HepG2 (cell line): ENCODE results near the gene CNOT10. TPM values are rescaled to one million over a fixed set of nuclear protein-coding genes. Genes with fewer than 3 reads are reported as not detected.

ENCODE experiments used
- AKNA ChIP-seq: sonication (generic); formaldehyde crosslinking; IDR thresholded peaks from 2 replicates; pipeline ENCODE4 v1.4.0; 2020; ENCODE audit warnings: missing genetic modification reagents, borderline replicate concordance
- HNF1A ChIP-seq, 2 experiments: sonication (generic) in 1 of 2; formaldehyde crosslinking in 1 of 2; IDR thresholded peaks; 2 replicates each; pipeline versions ENCODE4 v1.4.0 to v1.6.1; 2016 to 2020; ENCODE audit warnings: borderline replicate concordance in 1 of 2, low read depth in 1 of 2, mild to moderate bottlenecking in 1 of 2, missing genetic modification reagents in 1 of 2
- KLF6 ChIP-seq: IDR thresholded peaks from 2 replicates; pipeline ENCODE4 v1.8.0; 2016; ENCODE audit warnings: missing biosample characterization, missing genetic modification reagents
- NFIB ChIP-seq: sonication (generic); formaldehyde crosslinking; IDR thresholded peaks from 2 replicates; pipeline ENCODE4 v1.9.0; 2021; ENCODE audit warnings: missing genetic modification reagents, mild to moderate bottlenecking, borderline replicate concordance
- RFXAP ChIP-seq: sonication (generic); formaldehyde crosslinking; IDR thresholded peaks from 2 replicates; pipeline ENCODE4 v1.4.0; 2020; ENCODE audit warnings: missing genetic modification reagents, borderline replicate concordance
- TCF12 ChIP-seq, 2 experiments: fragments of 450-650 bp in 1 of 2; sonication (generic) in 1 of 2; formaldehyde crosslinking in 1 of 2; IDR thresholded peaks; 2 replicates each; pipeline versions ENCODE4 v1.6.1 to v1.8.0; 2017 to 2022; ENCODE audit warnings: antibody characterized with exemption in 1 of 2, mild to moderate bottlenecking in 1 of 2, missing genetic modification reagents in 1 of 2, moderate library complexity in 1 of 2
- ZNF460 ChIP-seq: sonication (generic); formaldehyde crosslinking; IDR thresholded peaks from 2 replicates; pipeline ENCODE4 v1.5.1; 2020; ENCODE audit warnings: missing genetic modification reagents, mild to moderate bottlenecking, borderline replicate concordance
- polyA plus RNA-seq, 8 experiments: library from polyadenylated mRNA; depleted of rRNA in 3 of 8; stranded (reverse) in 7 of 8; unstranded in 1 of 8; fragments of >200 nt; fragmentation: Illumina TruSeq in 4 of 8; extraction: Trizol in 4 of 8; gene quantifications; 2 replicates each; pipeline versions ENCODE4 v1.2.1 to v1.2.3, GENCODE V29; 2011 to 2016; ENCODE audit warnings: low read depth in 4 of 8, missing spikeins in 1 of 8, mixed read lengths in 1 of 8; ENCODE audit not compliant: insufficient read depth in 1 of 8
- total RNA-seq, 5 experiments: library from RNA; depleted of rRNA; stranded (reverse); fragments of >200 nt; fragmentation: Illumina TruSeq; extraction: Trizol; gene quantifications; 2 replicates each; pipeline ENCODE4 v1.2.3, GENCODE V29; 2016; ENCODE audit warnings: low read depth in 1 of 5
- TF ChIP-seq, protein P1 (sequence below): sonication (generic); formaldehyde crosslinking; IDR thresholded peaks from 2 replicates; pipeline ENCODE4 v1.5.1; 2020; ENCODE audit warnings: mild to moderate bottlenecking, moderate library complexity, missing genetic modification reagents
- TF ChIP-seq, protein P2 (sequence below): sonication (generic); formaldehyde crosslinking; IDR thresholded peaks from 2 replicates; pipeline ENCODE4 v1.8.0; 2022; ENCODE audit warnings: missing genetic modification reagents, mild to moderate bottlenecking, borderline replicate concordance

The CNOT10 gene
- total and polyA plus RNA-seq, 2 of the 13 experiments (the other 11 are each of a cell fraction or from before 2014, with no cell fraction given), result 21.2 to 34.1 TPM

DNA sequence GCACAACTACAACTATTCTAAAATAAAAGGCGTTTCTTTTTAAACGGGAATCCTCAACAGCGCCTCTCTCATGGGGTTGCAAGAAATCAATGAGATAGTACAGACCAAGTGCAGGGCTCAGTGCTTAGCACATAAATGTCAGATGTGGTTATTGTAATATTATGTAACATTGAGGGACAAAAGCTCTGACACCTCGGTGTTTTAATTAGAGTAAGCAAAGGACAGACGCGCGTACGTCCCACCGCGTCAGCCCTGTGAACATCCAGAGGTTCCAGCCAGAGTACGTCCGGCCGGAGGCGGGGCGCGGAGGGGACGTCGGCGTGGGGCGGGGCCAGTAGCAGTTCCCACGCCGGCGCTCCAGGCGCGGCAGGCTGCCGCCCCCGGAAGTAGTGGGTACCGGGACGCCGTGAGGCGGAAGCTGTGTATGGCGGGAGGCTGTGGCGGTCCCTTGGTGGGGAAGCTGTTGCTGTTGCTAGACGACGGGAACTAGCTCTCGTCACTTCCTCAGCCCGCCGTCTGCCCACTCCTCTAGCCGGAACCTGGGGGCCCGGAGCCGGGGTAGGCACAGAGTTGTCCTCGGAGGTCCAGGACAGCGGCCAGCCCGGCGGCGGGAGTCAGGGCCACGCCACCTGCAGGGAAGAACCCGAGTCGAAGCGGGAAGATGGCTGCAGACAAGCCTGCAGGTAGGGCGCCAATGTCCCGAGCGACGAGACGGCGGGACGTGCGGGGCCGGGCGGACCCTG, at the start of gene CNOT10 (continued):
- TF ChIP-seq AKNA (CRISPR knock-in tag) (0 out of 2 replicates have a peak, but pooled peaks have one; percentile 46), ZNF460 (CRISPR knock-in tag) (no peak), RFXAP (CRISPR knock-in tag) (peak; percentile 55), NFIB (CRISPR knock-in tag) (no peak), HNF1A (IDR thresholded peaks at IDR 0.05; ENCODE audit: low read depth) (0 out of 2 replicates have a peak, but pooled peaks have one; percentile 9), HNF1A (CRISPR knock-in tag; IDR thresholded peaks at IDR 0.05; ENCODE audit: borderline replicate concordance) (peak; percentile 62; the same call in 1 of the 2 replicates), KLF6 (CRISPR knock-in tag) (no peak; the same call in 1 of the 2 replicates), TCF12 (IDR thresholded peaks at IDR 0.05) (no peak), TCF12 (CRISPR knock-in tag; IDR thresholded peaks at IDR 0.05) (peak; percentile 80; the same call in 1 of the 2 replicates)
- TF ChIP-seq, protein P1, sequence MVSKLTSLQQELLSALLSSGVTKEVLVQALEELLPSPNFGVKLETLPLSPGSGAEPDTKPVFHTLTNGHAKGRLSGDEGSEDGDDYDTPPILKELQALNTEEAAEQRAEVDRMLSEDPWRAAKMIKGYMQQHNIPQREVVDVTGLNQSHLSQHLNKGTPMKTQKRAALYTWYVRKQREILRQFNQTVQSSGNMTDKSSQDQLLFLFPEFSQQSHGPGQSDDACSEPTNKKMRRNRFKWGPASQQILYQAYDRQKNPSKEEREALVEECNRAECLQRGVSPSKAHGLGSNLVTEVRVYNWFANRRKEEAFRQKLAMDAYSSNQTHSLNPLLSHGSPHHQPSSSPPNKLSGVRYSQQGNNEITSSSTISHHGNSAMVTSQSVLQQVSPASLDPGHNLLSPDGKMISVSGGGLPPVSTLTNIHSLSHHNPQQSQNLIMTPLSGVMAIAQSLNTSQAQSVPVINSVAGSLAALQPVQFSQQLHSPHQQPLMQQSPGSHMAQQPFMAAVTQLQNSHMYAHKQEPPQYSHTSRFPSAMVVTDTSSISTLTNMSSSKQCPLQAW (CRISPR knock-in tag), result peak; percentile 90; the same call in 1 of the 2 replicates
- TF ChIP-seq, protein P2, sequence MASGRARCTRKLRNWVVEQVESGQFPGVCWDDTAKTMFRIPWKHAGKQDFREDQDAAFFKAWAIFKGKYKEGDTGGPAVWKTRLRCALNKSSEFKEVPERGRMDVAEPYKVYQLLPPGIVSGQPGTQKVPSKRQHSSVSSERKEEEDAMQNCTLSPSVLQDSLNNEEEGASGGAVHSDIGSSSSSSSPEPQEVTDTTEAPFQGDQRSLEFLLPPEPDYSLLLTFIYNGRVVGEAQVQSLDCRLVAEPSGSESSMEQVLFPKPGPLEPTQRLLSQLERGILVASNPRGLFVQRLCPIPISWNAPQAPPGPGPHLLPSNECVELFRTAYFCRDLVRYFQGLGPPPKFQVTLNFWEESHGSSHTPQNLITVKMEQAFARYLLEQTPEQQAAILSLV (CRISPR knock-in tag), result peak; percentile 93
